Hepatocyte (in vitro differentiated cells): Measurements from ENCODE around the gene SCIN. TPM values are rescaled to one million over a fixed set of nuclear protein-coding genes. Genes with fewer than 3 reads are reported as not detected.

Experiments used
- DNase-seq: peaks from one replicate; pipeline ENCODE4 v3.0.0-alpha.2; 2016; ENCODE audit warnings: low spot score
- H2AFZ ChIP-seq: fragments of 200-600 bp; sonication (generic); 2 replicates; pipeline ENCODE4 v1.6.0; 2016; ENCODE audit warnings: antibody characterized with exemption, mild to moderate bottlenecking
- H3K27ac ChIP-seq: fragments of 200-600 bp; sonication (generic); 2 replicates; pipeline ENCODE4 v1.5.1; 2016; ENCODE audit warnings: mild to moderate bottlenecking
- H3K27me3 ChIP-seq: fragments of 200-600 bp; sonication (generic); 2 replicates; pipeline ENCODE4 v1.6.1; 2016
- H3K36me3 ChIP-seq: fragments of 200-600 bp; sonication (generic); replicated peaks from 2 replicates; pipeline ENCODE4 v1.5.1; 2016; ENCODE audit warnings: low read depth; ENCODE audit not compliant: insufficient read depth
- H3K4me1 ChIP-seq: fragments of 200-600 bp; sonication (generic); 2 replicates; pipeline ENCODE4 v1.5.1; 2016; ENCODE audit warnings: mild to moderate bottlenecking, moderate library complexity; ENCODE audit not compliant: insufficient read depth
- H3K4me2 ChIP-seq: fragments of 200-600 bp; sonication (generic); 2 replicates; pipeline ENCODE4 v1.6.0; 2016
- H3K4me3 ChIP-seq: fragments of 200-600 bp; sonication (generic); 2 replicates; pipeline ENCODE4 v1.5.1; 2016; ENCODE audit warnings: mild to moderate bottlenecking
- H3K79me2 ChIP-seq: fragments of 200-600 bp; sonication (generic); 2 replicates; pipeline ENCODE4 v1.6.0; 2017; ENCODE audit warnings: mild to moderate bottlenecking
- H3K9me2 ChIP-seq: fragments of 200-600 bp; sonication (generic); replicated peaks from 2 replicates; pipeline ENCODE4 v1.6.0; 2017; ENCODE audit warnings: mild to moderate bottlenecking; ENCODE audit not compliant: insufficient read depth
- H3K9me3 ChIP-seq: fragments of 200-600 bp; sonication (generic); 2 replicates; pipeline ENCODE4 v1.5.1; 2016; ENCODE audit warnings: low read depth, mild to moderate bottlenecking
- H4K20me1 ChIP-seq: fragments of 200-600 bp; sonication (generic); 2 replicates; pipeline ENCODE4 v1.6.0; 2016; ENCODE audit warnings: mild to moderate bottlenecking; ENCODE audit not compliant: insufficient read depth, poor library complexity, severe bottlenecking
- EZH2 ChIP-seq: fragments of 200-600 bp; sonication (generic); IDR thresholded peaks from 2 replicates; pipeline ENCODE4 v1.6.1; 2016; ENCODE audit warnings: antibody characterized with exemption, mild to moderate bottlenecking, borderline replicate concordance
- EZH2phosphoT487 ChIP-seq: fragments of 200-600 bp; sonication (generic); IDR thresholded peaks from one replicate; pipeline ENCODE4 v1.6.1; 2018; ENCODE audit warnings: antibody characterized with exemption, mild to moderate bottlenecking, low read depth, moderate library complexity; ENCODE audit not compliant: unreplicated experiment, severe bottlenecking
- WGBS: methylation state at CpG from one replicate; pipeline ENCODE4 v1.1.6; 2016; ENCODE audit warnings: low lambda C conversion rate; ENCODE audit errors: missing lambda C conversion rate; 5-methylcytosine and 5-hydroxymethylcytosine counted together
- polyA plus RNA-seq: library from polyadenylated mRNA; unstranded; fragments of >200 nt; fragmentation: Nextera tagmentation; extraction: Ambion mirVana; gene quantifications from 2 replicates; pipeline ENCODE4 v1.2.1, GENCODE V29; 2016
- total RNA-seq: library from RNA; depleted of rRNA; stranded (reverse); fragments of >200 nt; gene quantifications from 2 replicates; pipeline ENCODE4 v1.2.3, GENCODE V29; 2014
- TF ChIP-seq, protein P1 (sequence below): fragments of 200-600 bp; sonication (generic); IDR thresholded peaks from 2 replicates; pipeline ENCODE4 v1.5.1; 2016; ENCODE audit warnings: antibody characterized with exemption, mild to moderate bottlenecking; ENCODE audit not compliant: poor library complexity

Gene SCIN
- total and polyA plus RNA-seq, 2 experiments from 2014 or later: 6.3 to 6.7 TPM

DNA sequence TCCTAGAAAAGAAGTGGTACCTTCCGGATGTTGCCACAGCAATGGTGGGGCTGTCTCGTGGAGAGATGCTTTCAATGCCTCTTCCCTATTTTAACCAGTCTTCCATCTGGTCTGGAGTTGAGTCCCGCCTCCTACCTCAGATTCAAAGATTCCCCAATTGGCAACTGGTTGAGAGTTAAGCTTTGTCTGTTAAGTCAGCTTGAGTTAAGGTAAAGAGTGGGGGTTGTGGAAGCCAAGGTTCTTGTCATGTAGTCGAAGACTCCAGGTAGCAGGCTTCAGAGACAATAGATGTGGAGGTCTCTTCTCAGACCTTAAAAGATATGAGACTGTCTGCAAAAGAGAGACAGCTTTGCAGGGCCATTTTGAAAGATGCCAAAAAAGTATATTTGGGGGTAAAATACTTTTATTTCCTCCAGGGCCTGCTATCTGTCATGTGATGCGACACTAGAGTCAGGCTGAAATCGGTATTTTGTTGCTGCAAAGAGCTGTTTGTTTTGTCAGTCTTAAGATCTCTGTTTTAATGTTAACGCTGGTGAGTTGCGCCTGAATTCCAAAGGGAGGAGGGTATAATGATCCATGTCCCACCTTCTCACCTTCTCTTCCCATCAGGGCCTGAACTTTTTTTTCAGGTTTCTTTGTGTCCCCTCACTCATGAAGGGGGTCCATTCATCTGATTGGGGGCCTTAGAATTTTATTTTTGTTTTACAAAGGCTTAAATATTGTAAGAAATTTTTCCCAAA, 40.4 kb upstream of the SCIN start:
- TF ChIP-seq EZH2 (no peak), EZH2phosphoT487 (no peak)
- TF ChIP-seq, protein P1, sequence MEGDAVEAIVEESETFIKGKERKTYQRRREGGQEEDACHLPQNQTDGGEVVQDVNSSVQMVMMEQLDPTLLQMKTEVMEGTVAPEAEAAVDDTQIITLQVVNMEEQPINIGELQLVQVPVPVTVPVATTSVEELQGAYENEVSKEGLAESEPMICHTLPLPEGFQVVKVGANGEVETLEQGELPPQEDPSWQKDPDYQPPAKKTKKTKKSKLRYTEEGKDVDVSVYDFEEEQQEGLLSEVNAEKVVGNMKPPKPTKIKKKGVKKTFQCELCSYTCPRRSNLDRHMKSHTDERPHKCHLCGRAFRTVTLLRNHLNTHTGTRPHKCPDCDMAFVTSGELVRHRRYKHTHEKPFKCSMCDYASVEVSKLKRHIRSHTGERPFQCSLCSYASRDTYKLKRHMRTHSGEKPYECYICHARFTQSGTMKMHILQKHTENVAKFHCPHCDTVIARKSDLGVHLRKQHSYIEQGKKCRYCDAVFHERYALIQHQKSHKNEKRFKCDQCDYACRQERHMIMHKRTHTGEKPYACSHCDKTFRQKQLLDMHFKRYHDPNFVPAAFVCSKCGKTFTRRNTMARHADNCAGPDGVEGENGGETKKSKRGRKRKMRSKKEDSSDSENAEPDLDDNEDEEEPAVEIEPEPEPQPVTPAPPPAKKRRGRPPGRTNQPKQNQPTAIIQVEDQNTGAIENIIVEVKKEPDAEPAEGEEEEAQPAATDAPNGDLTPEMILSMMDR: no peak
- Histone ChIP-seq H3K9me3 (no peaks in the 10 kb centered on the region), H3K27me3 (no peaks in the 10 kb centered on the region), H3K36me3 (no peaks in the 10 kb centered on the region), H2AFZ (no peak overlapping the region), H3K79me2 (no peaks in the 10 kb centered on the region), H3K27ac (no peak overlapping the region), H3K4me2 (no peak overlapping the region), H3K9me2 (no peaks in the 10 kb centered on the region), H3K4me3 (no peak overlapping the region), H3K4me1 (no peaks in the 10 kb centered on the region), H4K20me1 (no peaks in the 10 kb centered on the region)
- DNase-seq: no peak
- WGBS: 87% methylated on average over 8 of the region's 8 CpGs

DNA sequence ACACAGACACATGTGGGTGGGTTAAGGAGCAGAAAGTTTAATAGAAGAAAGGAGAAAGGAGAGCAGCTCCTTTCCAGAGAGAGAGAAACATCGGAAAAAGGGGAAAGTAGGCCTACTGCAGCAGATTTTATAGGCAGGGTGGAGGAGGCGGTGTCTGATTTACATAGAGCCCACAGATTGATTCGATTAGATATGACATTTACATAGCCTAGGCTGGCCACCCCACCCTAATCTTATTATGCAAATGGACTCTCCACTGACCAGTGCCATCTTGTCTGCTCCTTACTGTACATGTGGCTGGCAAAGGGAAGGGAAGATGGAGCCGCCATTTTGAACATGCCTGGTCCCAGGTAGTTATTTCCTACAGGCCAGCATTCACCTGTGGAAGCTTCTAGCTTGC, 38.7 kb upstream of the SCIN start:
- WGBS: 97% methylated on average over 4 of the region's 4 CpGs
- H3K36me3 ChIP-seq: no peaks in the 10 kb centered on the region
- TF ChIP-seq EZH2: no peak
- TF ChIP-seq, protein P1: no peak
- TF ChIP-seq EZH2phosphoT487: no peak

DNA sequence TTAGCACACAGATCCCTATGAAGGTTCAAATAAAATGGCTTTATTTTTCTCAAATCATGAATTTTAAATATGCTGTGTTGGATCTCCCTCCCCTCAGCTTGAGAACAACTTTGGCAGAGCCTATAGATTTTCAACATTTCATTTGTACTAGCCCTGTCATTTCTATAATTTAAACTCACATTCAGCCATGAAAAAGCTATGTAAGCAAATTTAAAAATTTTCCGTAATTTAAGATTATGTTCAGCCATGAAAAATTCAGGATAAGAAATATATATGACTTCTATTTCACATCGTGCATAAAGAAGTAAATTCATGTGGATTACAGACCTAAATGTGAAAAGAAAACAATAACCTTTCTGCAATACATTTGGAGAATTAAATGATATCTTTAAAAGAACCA, 36.5 kb upstream of the SCIN start:
- Histone ChIP-seq H2AFZ (no peak overlapping the region), H3K27ac (no peak overlapping the region), H3K79me2 (no peaks in the 10 kb centered on the region), H3K27me3 (no peaks in the 10 kb centered on the region), H3K4me3 (no peak overlapping the region), H3K4me2 (no peak overlapping the region), H3K9me3 (no peaks in the 10 kb centered on the region), H3K9me2 (no peaks in the 10 kb centered on the region), H3K36me3 (no peaks in the 10 kb centered on the region), H3K4me1 (no peaks in the 10 kb centered on the region), H4K20me1 (no peaks in the 10 kb centered on the region)
- 95% methylated on average over 2 of the region's 2 CpGs for WGBS
- no peak for DNase-seq
- TF ChIP-seq, protein P1: no peak
- no peak for TF ChIP-seq EZH2phosphoT487
- no peak for TF ChIP-seq EZH2

More for the DNA sequence above, 38.7 kb upstream of the SCIN start:
- no peak overlapping the region for H3K4me3 ChIP-seq
- H2AFZ ChIP-seq: no peak overlapping the region
- no peaks in the 10 kb centered on the region for H3K9me3 ChIP-seq
- no peaks in the 10 kb centered on the region for H3K9me2 ChIP-seq
- H4K20me1 ChIP-seq: no peaks in the 10 kb centered on the region
- no peak for DNase-seq
- no peaks in the 10 kb centered on the region for H3K4me1 ChIP-seq
- H3K79me2 ChIP-seq: no peaks in the 10 kb centered on the region
- H3K4me2 ChIP-seq: no peak overlapping the region
- no peak overlapping the region for H3K27ac ChIP-seq
- H3K27me3 ChIP-seq: no peaks in the 10 kb centered on the region

DNA sequence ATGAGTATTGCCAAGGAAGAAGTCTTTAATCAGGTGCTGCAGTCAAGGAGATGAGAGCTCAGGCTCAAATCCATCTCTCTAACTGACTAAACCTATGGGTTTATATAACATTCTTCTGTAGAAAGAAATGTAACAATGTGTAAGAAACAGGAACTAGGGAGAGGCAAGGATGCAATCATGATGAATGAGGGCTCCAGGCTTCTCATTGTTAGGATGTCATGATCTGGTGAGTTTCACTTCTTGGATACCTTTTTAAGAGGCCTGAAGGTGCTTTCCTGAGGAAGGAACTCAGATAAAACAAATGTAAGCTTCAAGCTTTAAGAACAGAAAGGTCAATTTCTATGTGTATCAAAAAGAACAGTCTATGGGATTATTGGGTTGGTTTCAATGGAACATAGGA, 30.8 kb upstream of the SCIN start:
- H3K36me3 ChIP-seq: no peaks in the 10 kb centered on the region
- no peak overlapping the region for H3K4me2 ChIP-seq
- TF ChIP-seq EZH2: no peak
- TF ChIP-seq, protein P1: no peak
- no peak for TF ChIP-seq EZH2phosphoT487
- H3K4me3 ChIP-seq: no peak overlapping the region
- H3K9me2 ChIP-seq: no peaks in the 10 kb centered on the region
- no peak overlapping the region for H2AFZ ChIP-seq
- H3K27me3 ChIP-seq: no peaks in the 10 kb centered on the region
- H3K9me3 ChIP-seq: no peaks in the 10 kb centered on the region
- H4K20me1 ChIP-seq: no peaks in the 10 kb centered on the region
- no peak overlapping the region for H3K27ac ChIP-seq
- DNase-seq: no peak
- H3K79me2 ChIP-seq: no peaks in the 10 kb centered on the region
- H3K4me1 ChIP-seq: no peaks in the 10 kb centered on the region
